DND-41 (cell line): ENCODE data around the gene G6PC3.

Source experiments
- EZH2 ChIP-seq: IDR thresholded peaks from 3 replicates; pipeline ENCODE4 v1.6.1; 2012; ENCODE audit warnings: borderline replicate concordance, low read depth, mild to moderate bottlenecking, moderate library complexity, low read length, inconsistent platforms; ENCODE audit not compliant: severe bottlenecking
- TF ChIP-seq, protein P1 (sequence below): IDR thresholded peaks from 2 replicates; pipeline ENCODE4 v1.5.1; 2012; ENCODE audit warnings: borderline replicate concordance, low read length, moderate library complexity, mild to moderate bottlenecking; ENCODE audit not compliant: poor library complexity, severe bottlenecking; ENCODE audit errors: extremely low read depth

DNA sequence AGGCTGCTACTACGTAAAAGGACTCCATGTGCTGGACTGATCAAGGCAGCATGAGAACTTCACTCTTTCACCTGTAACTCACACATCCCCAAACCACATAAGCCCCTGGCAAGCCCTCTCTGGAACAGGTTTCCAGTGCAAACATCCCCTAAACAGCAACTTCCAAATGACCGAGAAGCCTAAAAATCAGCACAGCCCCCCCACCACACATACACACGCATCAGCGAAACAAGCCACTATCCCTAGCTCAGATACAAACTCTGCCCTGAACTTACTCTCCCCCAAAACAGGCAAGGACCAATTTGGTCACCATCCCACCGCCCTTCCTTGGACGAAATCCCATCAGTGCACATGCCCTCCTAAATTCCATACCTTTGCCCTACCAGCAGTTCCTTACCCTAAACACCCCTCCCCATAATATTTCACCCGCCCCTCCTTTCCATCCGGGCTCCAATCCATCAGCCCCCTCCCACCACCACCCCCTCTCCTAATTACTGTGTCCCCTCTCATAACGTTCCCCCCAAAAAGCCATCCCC lies 4.8 kb upstream of the G6PC3 start:
- TF ChIP-seq, protein P1, sequence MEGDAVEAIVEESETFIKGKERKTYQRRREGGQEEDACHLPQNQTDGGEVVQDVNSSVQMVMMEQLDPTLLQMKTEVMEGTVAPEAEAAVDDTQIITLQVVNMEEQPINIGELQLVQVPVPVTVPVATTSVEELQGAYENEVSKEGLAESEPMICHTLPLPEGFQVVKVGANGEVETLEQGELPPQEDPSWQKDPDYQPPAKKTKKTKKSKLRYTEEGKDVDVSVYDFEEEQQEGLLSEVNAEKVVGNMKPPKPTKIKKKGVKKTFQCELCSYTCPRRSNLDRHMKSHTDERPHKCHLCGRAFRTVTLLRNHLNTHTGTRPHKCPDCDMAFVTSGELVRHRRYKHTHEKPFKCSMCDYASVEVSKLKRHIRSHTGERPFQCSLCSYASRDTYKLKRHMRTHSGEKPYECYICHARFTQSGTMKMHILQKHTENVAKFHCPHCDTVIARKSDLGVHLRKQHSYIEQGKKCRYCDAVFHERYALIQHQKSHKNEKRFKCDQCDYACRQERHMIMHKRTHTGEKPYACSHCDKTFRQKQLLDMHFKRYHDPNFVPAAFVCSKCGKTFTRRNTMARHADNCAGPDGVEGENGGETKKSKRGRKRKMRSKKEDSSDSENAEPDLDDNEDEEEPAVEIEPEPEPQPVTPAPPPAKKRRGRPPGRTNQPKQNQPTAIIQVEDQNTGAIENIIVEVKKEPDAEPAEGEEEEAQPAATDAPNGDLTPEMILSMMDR: no peak
- no peak for TF ChIP-seq EZH2
